IgD-negative memory B cell (primary cell): ENCODE results near the gene LDLRAD3. TPM values are rescaled to one million over a fixed set of nuclear protein-coding genes. Genes with fewer than 3 reads are reported as not detected.

Source experiments
- H3K27ac Mint-ChIP-seq, 3 donors: one replicate each; pipeline ENCODE4 v1.8.0; 2020 to 2022; ENCODE audit warnings: mild to moderate bottlenecking in 3 of 3, mixed read lengths in 3 of 3, moderate library complexity in 1 of 3
- H3K27me3 Mint-ChIP-seq: one replicate; pipeline ENCODE4 v1.8.0; 2021; ENCODE audit warnings: mixed read lengths
- H3K36me3 Mint-ChIP-seq: one replicate; pipeline ENCODE4 v1.8.0; 2020; ENCODE audit warnings: mild to moderate bottlenecking, mixed read lengths
- H3K4me1 Mint-ChIP-seq, 3 donors: one replicate each; pipeline ENCODE4 v1.8.0; 2020 to 2022; ENCODE audit warnings: mixed read lengths in 3 of 3, mild to moderate bottlenecking in 1 of 3
- H3K4me3 Mint-ChIP-seq, 4 donors: one replicate each; pipeline ENCODE4 v1.8.0; 2020 to 2022; ENCODE audit warnings: mild to moderate bottlenecking in 4 of 4, mixed read lengths in 4 of 4, moderate library complexity in 3 of 4
- H3K9me3 Mint-ChIP-seq, 3 donors: one replicate each; pipeline ENCODE4 v1.8.0; 2020 to 2021; ENCODE audit warnings: mixed read lengths in 3 of 3, mild to moderate bottlenecking in 1 of 3
- polyA plus RNA-seq: library from polyadenylated mRNA; unstranded; fragments of 300-500 nt; fragmentation: Illumina TruSeq; gene quantifications from one replicate; pipeline ENCODE4 v1.2.3, GENCODE V29; 2021

Gene LDLRAD3
- polyA plus RNA-seq, 1 donor from 2014 or later = not detected

GRCh38 chr11:36264973-36265344, 321.1 kb downstream of the LDLRAD3 start:
- peaks cover 4% of the 10 kb centered on the region for H3K27me3 Mint-ChIP-seq
- no peaks in the 10 kb centered on the region for H3K9me3 Mint-ChIP-seq
- no peaks in the 10 kb centered on the region for H3K4me1 Mint-ChIP-seq
- H3K27ac Mint-ChIP-seq = no peak overlapping the region
- no peak overlapping the region for H3K4me3 Mint-ChIP-seq
- H3K36me3 Mint-ChIP-seq = peaks cover 4% of the 10 kb centered on the region

GRCh38 chr11:36265793-36266628, 322.1 kb downstream of the LDLRAD3 start:
- peaks cover 4% of the 10 kb centered on the region for H3K36me3 Mint-ChIP-seq
- no peaks in the 10 kb centered on the region for H3K4me1 Mint-ChIP-seq
- no peaks in the 10 kb centered on the region for H3K27me3 Mint-ChIP-seq
- no peaks in the 10 kb centered on the region for H3K9me3 Mint-ChIP-seq
- H3K4me3 Mint-ChIP-seq = no peak overlapping the region
- peak overlapping the region in 1 of 3 donors; percentile 28 for H3K27ac Mint-ChIP-seq

GRCh38 chr11:36266767-36267166, 322.9 kb downstream of the LDLRAD3 start:
- peaks cover 10% of the 10 kb centered on the region for H3K36me3 Mint-ChIP-seq

GRCh38 chr11:36268337-36268985, 324.6 kb downstream of the LDLRAD3 start:
- Mint-ChIP-seq H3K4me3 (no peak overlapping the region), H3K36me3 (peaks cover 20% of the 10 kb centered on the region), H3K9me3 (peaks cover 0 to 6% (median 2%) of the 10 kb centered on the region in 3 donors), H3K4me1 (no peaks in the 10 kb centered on the region), H3K27ac (no peak overlapping the region), H3K27me3 (no peaks in the 10 kb centered on the region)

More at GRCh38 chr11:36266767-36267166, 322.9 kb downstream of the LDLRAD3 start:
- H3K4me1 Mint-ChIP-seq = no peaks in the 10 kb centered on the region
- no peak overlapping the region for H3K27ac Mint-ChIP-seq
- H3K4me3 Mint-ChIP-seq = no peak overlapping the region
- H3K9me3 Mint-ChIP-seq = no peaks in the 10 kb centered on the region
- no peaks in the 10 kb centered on the region for H3K27me3 Mint-ChIP-seq

- Mint-ChIP-seq H3K4me1 (no peaks in the 10 kb centered on the region), H3K36me3 (peaks cover 30% of the 10 kb centered on the region), H3K4me3 (peak overlapping the region in 1 of 4 donors; percentile 6), H3K27ac (no peak overlapping the region), H3K27me3 (no peaks in the 10 kb centered on the region), H3K9me3 (peaks cover 0 to 6% (median 2%) of the 10 kb centered on the region in 3 donors)
These were observed 326.8 kb downstream of the LDLRAD3 start for GRCh38 chr11:36270701-36271100.

- H3K9me3 Mint-ChIP-seq = peaks cover 0 to 6% (median 2%) of the 10 kb centered on the region in 3 donors
- no peak overlapping the region for H3K4me3 Mint-ChIP-seq
- H3K27ac Mint-ChIP-seq = peak overlapping the region in 1 of 3 donors; percentile 81
- peaks cover 30% of the 10 kb centered on the region for H3K36me3 Mint-ChIP-seq
- no peaks in the 10 kb centered on the region for H3K4me1 Mint-ChIP-seq
- H3K27me3 Mint-ChIP-seq = no peaks in the 10 kb centered on the region
These were observed 328.0 kb downstream of the LDLRAD3 start for GRCh38 chr11:36271794-36272407.

DNA sequence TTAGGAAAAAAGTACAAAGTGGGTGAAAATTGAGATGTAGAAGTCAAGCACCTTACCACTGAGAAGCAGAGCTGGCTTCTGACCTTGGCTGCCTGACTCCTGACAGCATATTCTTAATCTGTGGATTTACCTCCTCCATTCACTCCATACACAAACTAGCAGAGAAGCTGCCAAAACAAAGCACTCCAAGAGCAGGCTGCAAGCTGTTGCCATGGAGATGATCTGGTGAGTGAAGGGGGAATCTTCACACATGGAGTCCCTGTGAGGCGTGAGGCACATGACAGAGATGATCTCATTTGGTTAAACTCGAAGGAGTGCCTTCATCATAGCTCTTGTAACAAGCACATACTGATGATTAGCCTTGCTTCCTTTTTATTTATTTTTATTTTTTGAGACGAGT, 329.2 kb downstream of the LDLRAD3 start:
- peaks cover 0 to 6% (median 2%) of the 10 kb centered on the region in 3 donors for H3K9me3 Mint-ChIP-seq
- no peaks in the 10 kb centered on the region for H3K4me1 Mint-ChIP-seq
- H3K27me3 Mint-ChIP-seq = no peaks in the 10 kb centered on the region
- no peak overlapping the region for H3K4me3 Mint-ChIP-seq
- H3K27ac Mint-ChIP-seq = no peak overlapping the region
- peaks cover 30% of the 10 kb centered on the region for H3K36me3 Mint-ChIP-seq

DNA sequence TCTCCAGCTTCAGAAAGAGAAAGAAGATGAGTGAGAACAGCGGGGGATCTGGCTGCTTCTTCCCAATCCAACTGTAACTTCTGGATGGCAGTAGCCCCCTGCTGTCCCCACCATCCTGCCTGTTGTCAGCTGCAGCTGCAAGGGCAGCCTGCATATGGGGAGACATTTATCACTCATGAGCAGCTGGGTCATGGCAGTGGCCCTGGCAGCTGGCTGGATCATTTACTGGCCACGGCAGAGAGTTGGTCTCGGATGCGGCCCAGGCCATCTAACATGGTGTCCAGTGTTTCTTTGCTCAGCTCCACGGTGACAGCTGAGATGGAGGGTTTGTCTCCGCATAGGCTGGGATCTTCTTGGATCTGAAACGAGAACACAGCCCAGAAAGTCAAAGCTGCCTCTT, 330.6 kb downstream of the LDLRAD3 start:
- H3K36me3 Mint-ChIP-seq = peaks cover 30% of the 10 kb centered on the region
- no peak overlapping the region for H3K4me3 Mint-ChIP-seq
- no peak overlapping the region for H3K27ac Mint-ChIP-seq
- H3K9me3 Mint-ChIP-seq = peaks cover 0 to 6% (median 2%) of the 10 kb centered on the region in 3 donors
- no peaks in the 10 kb centered on the region for H3K27me3 Mint-ChIP-seq
- H3K4me1 Mint-ChIP-seq = no peaks in the 10 kb centered on the region

DNA sequence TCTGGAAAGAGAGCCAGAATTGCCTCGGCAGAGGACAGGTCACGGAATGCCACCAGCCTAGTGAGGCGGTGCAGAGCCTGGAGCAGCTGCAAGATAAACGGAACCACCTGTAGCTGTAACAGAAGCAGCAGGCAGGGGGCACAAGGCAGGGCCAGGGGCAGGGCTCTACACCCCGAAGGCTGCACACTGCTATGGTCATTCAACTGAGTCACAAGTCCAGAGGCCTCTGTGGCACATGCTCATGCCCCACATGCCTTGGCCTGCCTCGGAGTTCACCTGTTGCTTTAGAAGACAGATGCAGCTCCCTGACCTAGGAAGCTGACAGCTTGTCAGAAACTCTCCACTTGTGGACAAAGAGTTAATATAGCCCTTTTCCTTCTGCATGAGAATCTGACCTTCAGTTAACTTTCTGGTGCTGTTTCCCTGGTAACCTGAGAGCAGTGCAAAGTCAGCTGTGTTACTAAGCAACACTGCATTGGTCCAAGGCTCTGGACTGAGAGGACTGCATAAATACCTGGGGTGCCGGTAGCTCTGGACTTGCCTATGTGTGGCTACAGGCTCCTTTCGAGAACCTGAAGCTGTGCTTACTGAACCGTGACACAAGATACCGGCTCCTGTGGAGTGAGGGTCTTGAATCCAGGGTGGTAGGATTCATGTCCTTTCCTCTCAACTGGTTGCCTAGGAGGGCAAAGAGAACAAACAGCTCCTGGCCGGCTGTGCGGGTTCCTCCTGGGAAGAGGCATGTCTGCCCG, 334.8 kb downstream of the LDLRAD3 start:
- Mint-ChIP-seq H3K9me3 (peaks cover 0 to 12% (median 0%) of the 10 kb centered on the region in 3 donors), H3K27ac (peak overlapping the region in 1 of 3 donors; percentile 39)

DNA sequence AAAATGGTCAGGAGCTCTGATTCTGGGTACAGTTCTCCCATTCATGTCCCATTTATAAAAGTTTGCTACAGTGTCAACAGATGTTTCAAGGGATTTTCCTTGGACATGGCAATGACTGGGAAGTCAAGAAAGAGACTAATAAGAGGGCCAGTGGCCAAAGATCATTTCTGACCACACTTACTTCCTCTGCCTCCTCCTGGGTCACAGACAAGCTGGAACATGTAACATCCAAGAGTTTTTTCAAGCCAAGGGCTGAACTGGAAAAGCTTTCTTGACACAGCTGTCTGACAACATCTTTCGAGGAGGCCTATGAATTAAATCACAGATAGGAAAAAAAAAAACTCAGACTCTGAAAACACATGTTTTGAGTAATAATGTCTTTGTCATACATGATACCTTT, 336.7 kb downstream of the LDLRAD3 start:
- peaks cover 6% of the 10 kb centered on the region for H3K36me3 Mint-ChIP-seq
- H3K4me3 Mint-ChIP-seq = no peak overlapping the region

More for the DNA sequence above, 334.8 kb downstream of the LDLRAD3 start:
- Mint-ChIP-seq H3K4me3 (no peak overlapping the region), H3K36me3 (peaks cover 14% of the 10 kb centered on the region), H3K4me1 (peaks cover 2 to 7% (median 5%) of the 10 kb centered on the region in 3 donors), H3K27me3 (no peaks in the 10 kb centered on the region)

More for the DNA sequence above, 336.7 kb downstream of the LDLRAD3 start:
- Mint-ChIP-seq H3K27me3 (no peaks in the 10 kb centered on the region), H3K9me3 (peaks cover 0 to 12% (median 0%) of the 10 kb centered on the region in 3 donors), H3K27ac (no peak overlapping the region), H3K4me1 (peaks cover 5 to 15% (median 15%) of the 10 kb centered on the region in 3 donors)
